Psoas muscle (tissue), 8 donors: ENCODE data around the gene GALNT14. TPM values are rescaled to one million over a fixed set of nuclear protein-coding genes. Genes with fewer than 3 reads are reported as not detected.

ENCODE experiments used
- ATAC-seq, 4 donors: fragments of 200-7000 bp; cut with Tn5 transposase; one replicate each; pipeline ENCODE4 v1.9.1; 2020; ENCODE audit warnings: moderate library complexity in 3 of 4, mild to moderate bottlenecking in 2 of 4
- DNase-seq, 2 donors: peaks; one replicate each; pipeline ENCODE4 v3.0.0-alpha.2; 2020
- H3K27ac ChIP-seq: fragments of 200-600 bp; one replicate; pipeline ENCODE4 v1.8.0; 2022
- H3K27me3 ChIP-seq, 3 donors: fragments of 200-600 bp in 1 of 3; one replicate each; pipeline versions ENCODE4 v1.6.1 to v1.8.0; 2013 to 2022; ENCODE audit warnings: low read length in 2 of 3, mild to moderate bottlenecking in 2 of 3, moderate library complexity in 1 of 3; ENCODE audit not compliant: insufficient read depth in 3 of 3
- H3K36me3 ChIP-seq, 2 donors: fragments of 200-600 bp in 1 of 2; one replicate each; pipeline versions ENCODE4 v1.6.1 to v1.8.0; 2013 to 2022; ENCODE audit warnings: low read depth in 1 of 2, mild to moderate bottlenecking in 1 of 2, moderate library complexity in 1 of 2; ENCODE audit not compliant: insufficient read depth in 1 of 2
- H3K4me1 ChIP-seq: fragments of 200-600 bp; one replicate; pipeline ENCODE4 v1.8.0; 2022
- H3K4me3 ChIP-seq: fragments of 200-600 bp; one replicate; pipeline ENCODE4 v1.8.0; 2022; ENCODE audit warnings: mild to moderate bottlenecking
- H3K9me3 ChIP-seq: fragments of 200-600 bp; one replicate; pipeline ENCODE4 v1.8.0; 2022
- WGBS, 3 donors: extraction: QIAGEN DNeasy Blood & Tissue Kit; methylation state at CpG; one replicate each; pipeline versions ENCODE4 v1.1.6 to v1.1.7; 2013; 5-methylcytosine and 5-hydroxymethylcytosine counted together
- intact Hi-C, 2 donors: fragments of 100-400 bp; cut with DNase I; formaldehyde crosslinking; loops; one replicate each; pipeline versions ENCODE4 v1.11.0 to v1.14.2; 2022
- polyA plus RNA-seq, 3 donors: library from polyadenylated mRNA; stranded (reverse); fragments of 200-250 nt; gene quantifications; one replicate each; pipeline ENCODE4 v1.2.3, GENCODE V29; 2013
- total RNA-seq, 4 donors: library from RNA; stranded (reverse); fragmentation: NEBNext Ultra II Directional in 2 of 4; extraction: Animal tissue kit (Norgen Biotek cat#: 25700) in 2 of 4; gene quantifications; one replicate each; pipeline versions ENCODE4 v1.2.1 to v1.2.4, GENCODE V29; 2021 to 2023
- TF ChIP-seq, protein P1 (sequence below): fragments of 200-600 bp; IDR thresholded peaks from one replicate; pipeline ENCODE4 v1.8.0; 2022; ENCODE audit warnings: antibody characterized with exemption
- donor health status: healthy with polysubstance abuse.
- donor health status: DM: no; HTN: no; CAD: no; lungs with moderate emphysema.
- donor health status: Bipolar disorder and iron deficiency.
- donor health status: healthy.
- donor health status: DM: yes; HTN: yes; CAD: no.
- donor health status: DM: no; HTN: no; CAD: no.
- donor health status: DM: no; HTN: no; CAD: no.
- donor health status: DM: yes; HTN: yes; CAD: no.

The GALNT14 gene
- total and polyA plus RNA-seq, 7 donors, result 0.13 to 0.54 (median 0.24) TPM; not detected in 1

DNA sequence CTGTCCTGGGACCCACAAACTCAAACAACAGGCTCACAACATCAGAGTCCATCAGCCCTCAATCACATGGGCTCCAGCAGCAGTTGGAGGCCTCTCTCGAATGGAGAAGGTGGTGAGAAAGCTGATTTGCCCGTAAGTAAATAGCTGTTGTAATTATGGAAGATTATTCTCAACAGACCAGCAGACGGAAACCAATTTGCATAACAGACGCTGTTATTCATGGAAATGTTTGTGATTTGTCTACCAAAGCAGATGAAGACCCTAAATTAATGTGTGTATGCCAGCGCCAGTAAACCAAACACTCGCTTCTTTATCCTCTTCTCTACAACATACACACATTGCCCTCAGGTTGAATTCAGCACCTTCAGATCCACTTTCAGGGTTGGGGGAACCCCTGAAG is 23.4 kb upstream of the GALNT14 start:
- no peak for DNase-seq
- Histone ChIP-seq H3K4me1 (no peaks in the 10 kb centered on the region), H3K9me3 (no peaks in the 10 kb centered on the region), H3K36me3 (no peaks in the 10 kb centered on the region), H3K27me3 (peaks cover 0 to 9% (median 3%) of the 10 kb centered on the region in 3 donors), H3K4me3 (no peak overlapping the region), H3K27ac (no peak overlapping the region)
- 87 to 91% (median 91%) methylated on average over 6 of the region's 6 CpGs for WGBS, 3 donors
- intact Hi-C loops, result no loop called here
- ATAC-seq, result no peak
- TF ChIP-seq, protein P1, sequence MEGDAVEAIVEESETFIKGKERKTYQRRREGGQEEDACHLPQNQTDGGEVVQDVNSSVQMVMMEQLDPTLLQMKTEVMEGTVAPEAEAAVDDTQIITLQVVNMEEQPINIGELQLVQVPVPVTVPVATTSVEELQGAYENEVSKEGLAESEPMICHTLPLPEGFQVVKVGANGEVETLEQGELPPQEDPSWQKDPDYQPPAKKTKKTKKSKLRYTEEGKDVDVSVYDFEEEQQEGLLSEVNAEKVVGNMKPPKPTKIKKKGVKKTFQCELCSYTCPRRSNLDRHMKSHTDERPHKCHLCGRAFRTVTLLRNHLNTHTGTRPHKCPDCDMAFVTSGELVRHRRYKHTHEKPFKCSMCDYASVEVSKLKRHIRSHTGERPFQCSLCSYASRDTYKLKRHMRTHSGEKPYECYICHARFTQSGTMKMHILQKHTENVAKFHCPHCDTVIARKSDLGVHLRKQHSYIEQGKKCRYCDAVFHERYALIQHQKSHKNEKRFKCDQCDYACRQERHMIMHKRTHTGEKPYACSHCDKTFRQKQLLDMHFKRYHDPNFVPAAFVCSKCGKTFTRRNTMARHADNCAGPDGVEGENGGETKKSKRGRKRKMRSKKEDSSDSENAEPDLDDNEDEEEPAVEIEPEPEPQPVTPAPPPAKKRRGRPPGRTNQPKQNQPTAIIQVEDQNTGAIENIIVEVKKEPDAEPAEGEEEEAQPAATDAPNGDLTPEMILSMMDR, result no peak

GRCh38 chr2:31151501-31151900 is 13.3 kb upstream of the GALNT14 start:
- ATAC-seq (no peak), DNase-seq (no peak)
- H3K4me1 ChIP-seq, result no peaks in the 10 kb centered on the region
- H3K4me3 ChIP-seq, result no peak overlapping the region
- intact Hi-C loops, result no loop called here
- TF ChIP-seq, protein P1, result no peak
- H3K9me3 ChIP-seq, result no peaks in the 10 kb centered on the region
- no peaks in the 10 kb centered on the region for H3K36me3 ChIP-seq
- H3K27me3 ChIP-seq, result peaks cover 0 to 2% (median 0%) of the 10 kb centered on the region in 3 donors
- 35 to 56% (median 38%) methylated on average over 6 of the region's 6 CpGs for WGBS, 3 donors
- no peak overlapping the region for H3K27ac ChIP-seq

- TF ChIP-seq, protein P1, result no peak
- Histone ChIP-seq H3K4me3 (no peak overlapping the region), H3K4me1 (no peaks in the 10 kb centered on the region), H3K27ac (no peak overlapping the region), H3K36me3 (no peaks in the 10 kb centered on the region), H3K27me3 (peaks cover 0 to 2% (median 0%) of the 10 kb centered on the region in 3 donors), H3K9me3 (no peaks in the 10 kb centered on the region)
- intact Hi-C loops, result no loop called here
- WGBS, 3 donors, result 87 to 91% (median 88%) methylated on average over 6 of the region's 6 CpGs
- ATAC-seq (no peak), DNase-seq (no peak)
Measured at GRCh38 chr2:31150120-31150670, 12.0 kb upstream of the GALNT14 start.

- Histone ChIP-seq H3K4me1 (no peaks in the 10 kb centered on the region), H3K27me3 (peaks cover 0 to 2% (median 0%) of the 10 kb centered on the region in 3 donors), H3K4me3 (no peak overlapping the region), H3K27ac (no peak overlapping the region), H3K9me3 (no peaks in the 10 kb centered on the region), H3K36me3 (no peaks in the 10 kb centered on the region)
- TF ChIP-seq, protein P1, result no peak
- intact Hi-C loops, result no loop called here
- DNase-seq, result no peak
- WGBS, 3 donors, result 69 to 85% (median 75%) methylated on average over 2 of the region's 2 CpGs
- no peak for ATAC-seq
Measured at GRCh38 chr2:31148514-31148913, 10.3 kb upstream of the GALNT14 start.

- Histone ChIP-seq H3K36me3 (no peaks in the 10 kb centered on the region), H3K9me3 (no peaks in the 10 kb centered on the region), H3K4me3 (no peak overlapping the region), H3K4me1 (no peaks in the 10 kb centered on the region), H3K27me3 (peaks cover 0 to 2% (median 0%) of the 10 kb centered on the region in 3 donors), H3K27ac (no peak overlapping the region)
- intact Hi-C loops, result no loop called here
- WGBS, 3 donors, result 78 to 82% (median 80%) methylated on average over 5 of the region's 5 CpGs
- DNase-seq (no peak), ATAC-seq (no peak)
- TF ChIP-seq, protein P1, result no peak
Measured at GRCh38 chr2:31147645-31148044, 9.4 kb upstream of the GALNT14 start.
